ENCODE measurements around the gene NSMF.

The NSMF gene

GRCh38 chr9:137456061-137456863, 2.9 kb downstream of the NSMF start (continued):
- TF ChIP-seq ZNF202 (tag by site-specific recombination; IDR thresholded peaks at IDR 0.05; ENCODE audit: borderline replicate concordance) (no peak), KLF1 (tag by site-specific recombination; IDR thresholded peaks at IDR 0.05) (peak; percentile 33; the same call in 1 of the 2 replicates), KLF9 (tag by site-specific recombination; IDR thresholded peaks at IDR 0.05; ENCODE audit: low read depth) (no peak), PATZ1 (tag by site-specific recombination; IDR thresholded peaks at IDR 0.05) (0 out of 2 replicates have a peak, but pooled peaks have one; percentile 8), ZNF398 (tag by site-specific recombination; IDR thresholded peaks at IDR 0.05) (no peak)

- ChIA-PET POLR2A (no interaction called here), CTCF (interaction anchor here (1.0 kb wide), 1 partner anchor 9 kb away, joined by 4 read pairs; no protein-coding TSS in a partner anchor)
- Histone ChIP-seq H3K27ac (ENCODE audit: extremely low read depth, low read depth, low read length) (no peak overlapping the region), H3K4me3 (ENCODE audit: low read depth, low read length) (no peak overlapping the region), H3K4me1 (ENCODE audit: control insufficient read depth, insufficient read depth, low read length) (peaks cover 6% of the 10 kb centered on the region), H3K9me3 (ENCODE audit: control insufficient read depth, insufficient read depth, low read depth, low read length) (no peaks in the 10 kb centered on the region), H3K36me3 (ENCODE audit: control insufficient read depth in 2 of 2, insufficient read depth in 1 of 2, low read length in 2 of 2) (peaks cover 0 to 54% of the 10 kb centered on the region in 2 experiments; a peak in 2 of 3 replicates)
- TF ChIP-seq ZNF623 (tag by site-specific recombination; IDR thresholded peaks at IDR 0.05) (no peak), SCRT2 (tag by site-specific recombination; IDR thresholded peaks at IDR 0.05) (peak; percentile 72; the same call in 1 of the 2 replicates), ZNF596 (tag by site-specific recombination; IDR thresholded peaks at IDR 0.05) (no peak), ZBTB7A (tag by site-specific recombination; IDR thresholded peaks at IDR 0.05; ENCODE audit: low read depth) (no peak), ZNF239 (tag by site-specific recombination; IDR thresholded peaks at IDR 0.05) (no peak), REPIN1 (tag by site-specific recombination; IDR thresholded peaks at IDR 0.05; ENCODE audit: low read depth) (no peak), GLIS2 (tag by site-specific recombination; IDR thresholded peaks at IDR 0.05) (0 out of 2 replicates have a peak, but pooled peaks have one; percentile 22), ZNF16 (tag by site-specific recombination; IDR thresholded peaks at IDR 0.05; ENCODE audit: low read depth) (no peak), ZSCAN23 (tag by site-specific recombination; IDR thresholded peaks at IDR 0.05) (no peak), ZSCAN4 (tag by site-specific recombination; IDR thresholded peaks at IDR 0.05) (no peak), ZEB2 (tag by site-specific recombination; IDR thresholded peaks at IDR 0.05) (no peak), ZNF211 (tag by site-specific recombination; IDR thresholded peaks at IDR 0.05; ENCODE audit: low read depth) (no peak), ZBTB8A (tag by site-specific recombination; IDR thresholded peaks at IDR 0.05) (no peak), ZNF112 (tag by site-specific recombination; IDR thresholded peaks at IDR 0.05) (no peak), ZNF580 (tag by site-specific recombination; IDR thresholded peaks at IDR 0.05) (no peak), SP7 (tag by site-specific recombination; IDR thresholded peaks at IDR 0.05) (no peak), GFI1B (tag by site-specific recombination; IDR thresholded peaks at IDR 0.05) (no peak)
- TF ChIP-seq, protein P1, sequence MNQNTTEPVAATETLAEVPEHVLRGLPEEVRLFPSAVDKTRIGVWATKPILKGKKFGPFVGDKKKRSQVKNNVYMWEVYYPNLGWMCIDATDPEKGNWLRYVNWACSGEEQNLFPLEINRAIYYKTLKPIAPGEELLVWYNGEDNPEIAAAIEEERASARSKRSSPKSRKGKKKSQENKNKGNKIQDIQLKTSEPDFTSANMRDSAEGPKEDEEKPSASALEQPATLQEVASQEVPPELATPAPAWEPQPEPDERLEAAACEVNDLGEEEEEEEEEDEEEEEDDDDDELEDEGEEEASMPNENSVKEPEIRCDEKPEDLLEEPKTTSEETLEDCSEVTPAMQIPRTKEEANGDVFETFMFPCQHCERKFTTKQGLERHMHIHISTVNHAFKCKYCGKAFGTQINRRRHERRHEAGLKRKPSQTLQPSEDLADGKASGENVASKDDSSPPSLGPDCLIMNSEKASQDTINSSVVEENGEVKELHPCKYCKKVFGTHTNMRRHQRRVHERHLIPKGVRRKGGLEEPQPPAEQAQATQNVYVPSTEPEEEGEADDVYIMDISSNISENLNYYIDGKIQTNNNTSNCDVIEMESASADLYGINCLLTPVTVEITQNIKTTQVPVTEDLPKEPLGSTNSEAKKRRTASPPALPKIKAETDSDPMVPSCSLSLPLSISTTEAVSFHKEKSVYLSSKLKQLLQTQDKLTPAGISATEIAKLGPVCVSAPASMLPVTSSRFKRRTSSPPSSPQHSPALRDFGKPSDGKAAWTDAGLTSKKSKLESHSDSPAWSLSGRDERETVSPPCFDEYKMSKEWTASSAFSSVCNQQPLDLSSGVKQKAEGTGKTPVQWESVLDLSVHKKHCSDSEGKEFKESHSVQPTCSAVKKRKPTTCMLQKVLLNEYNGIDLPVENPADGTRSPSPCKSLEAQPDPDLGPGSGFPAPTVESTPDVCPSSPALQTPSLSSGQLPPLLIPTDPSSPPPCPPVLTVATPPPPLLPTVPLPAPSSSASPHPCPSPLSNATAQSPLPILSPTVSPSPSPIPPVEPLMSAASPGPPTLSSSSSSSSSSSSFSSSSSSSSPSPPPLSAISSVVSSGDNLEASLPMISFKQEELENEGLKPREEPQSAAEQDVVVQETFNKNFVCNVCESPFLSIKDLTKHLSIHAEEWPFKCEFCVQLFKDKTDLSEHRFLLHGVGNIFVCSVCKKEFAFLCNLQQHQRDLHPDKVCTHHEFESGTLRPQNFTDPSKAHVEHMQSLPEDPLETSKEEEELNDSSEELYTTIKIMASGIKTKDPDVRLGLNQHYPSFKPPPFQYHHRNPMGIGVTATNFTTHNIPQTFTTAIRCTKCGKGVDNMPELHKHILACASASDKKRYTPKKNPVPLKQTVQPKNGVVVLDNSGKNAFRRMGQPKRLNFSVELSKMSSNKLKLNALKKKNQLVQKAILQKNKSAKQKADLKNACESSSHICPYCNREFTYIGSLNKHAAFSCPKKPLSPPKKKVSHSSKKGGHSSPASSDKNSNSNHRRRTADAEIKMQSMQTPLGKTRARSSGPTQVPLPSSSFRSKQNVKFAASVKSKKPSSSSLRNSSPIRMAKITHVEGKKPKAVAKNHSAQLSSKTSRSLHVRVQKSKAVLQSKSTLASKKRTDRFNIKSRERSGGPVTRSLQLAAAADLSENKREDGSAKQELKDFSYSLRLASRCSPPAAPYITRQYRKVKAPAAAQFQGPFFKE (tag by site-specific recombination; IDR thresholded peaks at IDR 0.05; ENCODE audit: borderline replicate concordance), result no peak
Observed at GRCh38 chr9:137455359-137455991, 3.7 kb downstream of the NSMF start.

Measured in HEK293 (cell line).